ENCODE results near the gene ERMN.
"Not testable (repeated sequence)": the region's sequence is repeated elsewhere in the genome, so short reads cannot be mapped to it uniquely, and the experiment has no call there.

The ERMN gene

DNA sequence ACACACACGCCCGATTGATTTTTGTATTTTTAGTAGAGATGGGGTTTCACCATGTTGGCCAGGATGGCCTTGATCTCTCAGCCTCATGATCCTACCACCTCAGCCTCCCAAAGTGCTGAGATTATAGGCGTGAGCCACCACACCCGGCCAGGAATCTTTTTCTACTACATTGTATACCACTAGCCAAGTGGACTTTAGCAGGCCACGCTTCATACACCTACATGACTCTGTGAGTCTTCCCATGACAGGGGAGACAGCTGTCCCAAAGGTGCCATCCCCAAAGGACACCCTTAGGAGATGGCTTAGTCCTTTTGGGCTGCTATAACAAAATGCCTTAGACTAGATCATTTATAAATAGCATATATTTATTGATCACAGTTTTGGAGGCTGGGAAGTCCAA, 32.8 kb downstream of the ERMN start:
- DNase-seq (ENCODE audit: low read depth): no peak

DNA sequence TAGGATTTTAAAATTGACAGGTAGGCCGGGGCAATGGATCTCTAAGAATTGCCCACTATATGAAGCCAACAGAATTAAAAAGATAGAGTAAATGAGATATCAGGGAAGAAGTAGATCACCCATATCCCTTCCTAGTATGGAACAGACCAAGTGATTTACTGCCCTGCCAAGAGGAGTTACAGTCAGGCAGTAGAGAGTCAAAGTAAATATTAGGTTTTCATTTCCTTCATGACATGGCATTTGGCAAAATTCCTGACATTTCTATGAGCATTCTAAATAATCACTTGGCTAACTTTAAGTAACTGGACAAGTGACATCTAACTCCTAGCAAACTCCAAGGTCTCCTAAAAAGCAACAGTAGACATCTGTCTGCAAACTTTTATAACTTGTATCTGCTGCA, 34.6 kb downstream of the ERMN start:
- no peak for DNase-seq (ENCODE audit: low read depth)

DNA sequence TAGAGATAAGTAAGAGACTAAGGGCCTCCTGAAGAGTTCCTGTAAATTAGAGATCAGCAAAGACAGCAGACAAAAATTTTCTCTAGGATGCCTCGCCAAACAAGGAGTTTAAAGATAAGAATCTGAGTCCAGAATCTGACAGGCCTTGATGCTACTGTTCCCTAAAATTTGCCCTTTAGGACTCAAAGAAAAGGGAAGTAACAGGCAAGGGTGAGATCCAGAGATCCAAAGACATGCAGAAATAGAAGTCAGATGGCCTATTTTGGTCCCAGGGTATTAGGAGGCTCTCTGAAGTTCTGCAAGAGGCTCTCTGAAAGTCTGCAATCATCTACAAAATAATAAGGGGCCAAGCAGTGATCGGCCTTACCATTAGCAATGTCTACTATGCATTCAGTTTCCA, 35.1 kb downstream of the ERMN start:
- no peak for DNase-seq (ENCODE audit: low read depth)

DNA sequence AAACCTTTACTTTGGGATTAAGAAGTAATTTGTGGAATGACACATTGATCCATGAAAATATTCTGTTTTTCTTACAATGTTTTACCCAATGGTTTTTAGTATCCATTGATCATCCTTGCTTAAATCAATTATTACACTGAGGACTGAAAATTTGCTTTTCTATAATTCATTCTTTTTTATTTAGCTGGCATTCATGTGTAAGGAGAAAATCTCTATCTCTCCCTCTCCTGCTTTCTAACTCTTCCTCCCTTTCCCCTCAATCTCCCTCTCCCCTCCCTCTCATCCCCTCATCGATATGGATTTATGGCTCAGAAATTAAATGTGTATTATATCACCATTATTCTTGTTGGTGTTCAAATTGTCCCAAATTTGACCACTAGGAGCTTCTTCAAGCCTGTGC, 38.5 kb downstream of the ERMN start:
- DNase-seq (ENCODE audit: low read depth): no peak

DNA sequence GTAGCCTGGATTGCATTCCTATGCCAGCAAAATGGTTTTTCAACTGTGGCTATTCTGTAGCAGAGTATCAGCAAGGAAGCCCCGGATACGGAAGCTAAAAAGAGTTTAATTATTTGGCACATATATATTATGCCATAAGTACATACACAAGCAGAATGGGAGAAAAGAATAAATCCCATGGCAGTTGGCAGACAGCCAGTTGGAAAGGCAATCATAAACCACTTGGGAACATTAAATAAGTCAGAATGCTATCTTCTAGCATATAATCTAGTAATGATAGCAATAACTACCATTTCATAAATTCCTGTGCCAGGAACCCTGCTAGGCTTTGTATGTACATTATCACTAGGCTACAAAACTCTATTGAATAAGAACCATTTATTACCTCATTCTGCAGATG, 42.2 kb downstream of the ERMN start:
- no peak for DNase-seq (ENCODE audit: low read depth)

DNA sequence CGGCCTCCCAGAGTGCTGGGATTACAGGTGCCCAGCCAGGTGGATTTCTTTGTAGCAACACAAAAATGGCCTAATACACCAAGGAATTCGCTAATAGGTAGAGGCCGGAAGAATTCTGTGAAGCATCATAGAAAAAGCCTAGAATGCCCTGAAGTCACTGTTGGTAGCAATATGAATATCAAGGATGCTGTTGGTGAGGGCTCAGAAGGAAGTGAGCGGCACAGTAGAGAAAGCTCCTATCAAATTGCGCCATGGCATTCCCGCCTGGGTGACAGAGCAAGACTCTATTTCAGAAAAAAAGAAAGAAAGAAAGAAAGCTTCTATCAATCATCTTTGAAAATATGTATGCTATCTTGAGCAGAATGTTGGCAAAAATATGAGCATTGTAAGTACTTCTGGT, 44.3 kb downstream of the ERMN start:
- no peak for DNase-seq (ENCODE audit: low read depth)

DNA sequence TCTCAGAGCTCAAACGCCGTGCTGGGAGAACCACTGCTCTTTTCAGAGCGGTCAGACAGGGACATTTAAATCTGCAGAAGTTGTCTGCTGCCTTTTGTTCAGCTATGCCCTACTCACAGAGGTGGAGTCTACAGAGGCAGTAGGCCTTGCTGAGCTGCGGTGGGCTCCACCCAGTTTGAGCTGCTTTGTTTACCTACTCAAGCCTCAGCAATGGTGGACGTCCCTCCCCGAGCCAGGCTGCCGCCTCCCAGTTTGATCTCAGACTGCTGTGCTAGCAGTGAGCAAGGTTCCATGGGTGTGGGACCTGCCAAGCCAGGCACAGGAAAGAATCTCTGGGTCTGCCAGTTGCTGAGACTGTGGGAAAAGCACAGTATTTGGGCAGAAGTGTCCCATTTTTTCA, 46.3 kb downstream of the ERMN start:
- DNase-seq (ENCODE audit: low read depth): not testable (repeated sequence)

DNA sequence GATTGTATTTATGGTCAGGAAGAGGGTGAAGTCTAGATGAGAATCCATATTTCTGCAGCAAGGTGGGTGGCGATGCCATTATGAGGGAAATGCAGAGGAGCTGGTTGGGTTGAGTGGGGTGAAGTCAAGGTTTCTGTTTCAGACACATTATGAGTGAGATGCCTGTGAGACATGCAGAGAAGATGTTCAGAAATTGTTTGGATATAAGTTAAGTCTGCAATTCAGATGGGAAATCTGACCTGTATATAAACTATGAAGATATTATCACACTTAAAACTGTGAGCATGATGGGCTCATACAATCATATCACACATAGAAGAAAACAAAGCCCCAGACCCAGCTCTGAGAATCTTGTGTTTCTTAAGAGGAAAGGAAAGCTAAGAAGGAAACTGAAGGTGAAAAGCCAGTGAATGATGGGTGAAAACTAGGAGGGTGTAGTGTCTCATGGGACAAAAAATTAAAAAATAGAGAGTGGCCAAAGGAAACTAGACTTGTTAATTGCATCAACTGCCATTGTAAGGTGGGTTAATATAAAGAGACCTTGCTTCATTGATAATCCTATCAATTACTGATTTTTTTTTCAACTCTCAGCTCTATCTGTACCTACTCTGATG, 53.9 kb downstream of the ERMN start:
- no peak for DNase-seq (ENCODE audit: low read depth)

DNA sequence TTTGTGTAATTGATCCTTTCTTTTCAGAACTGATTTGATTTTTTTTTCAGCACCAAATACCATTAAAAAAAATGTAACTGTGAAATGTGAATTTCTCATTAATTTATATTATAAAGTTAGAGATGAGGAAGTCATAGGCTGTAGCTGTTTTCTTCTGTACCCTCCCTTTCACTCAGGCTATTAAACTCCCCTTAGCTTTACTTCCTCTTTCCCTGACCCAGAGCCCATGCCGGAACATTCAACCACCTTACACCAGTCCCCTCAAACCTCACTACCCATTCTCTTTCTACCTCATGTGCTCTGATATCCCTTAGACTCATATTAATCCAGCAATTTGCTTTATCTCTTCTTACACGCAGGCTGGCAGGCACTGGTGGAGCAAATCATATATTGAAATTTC, 55.7 kb downstream of the ERMN start:
- no peak for DNase-seq (ENCODE audit: low read depth)

DNA sequence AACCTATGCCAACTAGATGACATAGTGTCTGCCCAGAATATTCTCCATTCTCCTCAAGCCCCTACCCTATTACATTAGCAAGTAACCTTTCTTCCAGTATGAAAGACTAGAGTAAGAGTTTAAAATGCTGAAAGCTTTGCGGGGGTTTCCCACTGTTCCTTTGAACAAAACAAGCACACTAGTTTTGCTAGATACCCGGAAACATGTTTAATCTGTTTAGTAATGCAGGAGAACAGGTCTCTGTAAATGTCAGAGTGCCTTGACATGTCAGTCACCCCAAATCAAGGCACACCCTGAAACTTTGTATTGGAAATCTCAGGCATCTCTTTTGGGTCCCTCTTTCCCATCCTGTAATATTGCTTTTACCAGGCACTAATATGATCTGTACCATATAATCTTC, 56.6 kb downstream of the ERMN start:
- DNase-seq (ENCODE audit: low read depth): no peak
